ENCODE results near the gene TMEM117. TPM values are rescaled to one million over a fixed set of nuclear protein-coding genes. Genes with fewer than 3 reads are reported as not detected.

TMEM117 gene
- total RNA-seq, 1 experiment from 2014 or later = 7.2 TPM

GRCh38 chr12:43964033-43964432 lies 128.2 kb downstream of the TMEM117 start:
- DNase-seq (ENCODE audit: low spot score) = no peak

GRCh38 chr12:43964961-43965360 lies 129.1 kb downstream of the TMEM117 start:
- peak; percentile 31 for DNase-seq (ENCODE audit: low spot score)

- DNase-seq (ENCODE audit: low spot score) = no peak
Observed at GRCh38 chr12:43965899-43966298, 130.0 kb downstream of the TMEM117 start.

GRCh38 chr12:43968736-43969135 lies 132.9 kb downstream of the TMEM117 start:
- DNase-seq (ENCODE audit: low spot score) = no peak

DNA sequence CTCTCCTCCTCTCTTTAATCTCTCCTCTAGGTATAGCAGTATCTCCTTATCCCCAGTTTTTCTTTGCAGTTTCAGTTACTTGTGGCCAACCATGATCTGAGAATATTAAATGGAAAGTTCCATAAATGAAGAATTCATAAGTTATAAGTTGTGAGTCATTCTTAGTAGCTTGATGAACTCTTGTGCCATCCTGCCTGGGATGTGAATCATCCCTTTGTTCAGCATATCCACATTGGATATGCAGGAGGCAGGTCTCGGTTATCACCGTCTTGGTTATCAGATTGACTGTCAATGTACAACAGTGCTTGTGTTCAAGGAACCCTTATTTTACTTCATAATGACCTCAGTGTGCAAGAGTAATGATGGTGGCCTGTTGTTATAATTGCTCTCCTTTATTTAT lies 134.0 kb downstream of the TMEM117 start:
- DNase-seq (ENCODE audit: low spot score) = no peak

GRCh38 chr12:43973385-43973784 lies 137.5 kb downstream of the TMEM117 start:
- DNase-seq (ENCODE audit: low spot score) = no peak

- DNase-seq (ENCODE audit: low spot score) = no peak
Observed at GRCh38 chr12:43973993-43974392, 138.1 kb downstream of the TMEM117 start.

DNA sequence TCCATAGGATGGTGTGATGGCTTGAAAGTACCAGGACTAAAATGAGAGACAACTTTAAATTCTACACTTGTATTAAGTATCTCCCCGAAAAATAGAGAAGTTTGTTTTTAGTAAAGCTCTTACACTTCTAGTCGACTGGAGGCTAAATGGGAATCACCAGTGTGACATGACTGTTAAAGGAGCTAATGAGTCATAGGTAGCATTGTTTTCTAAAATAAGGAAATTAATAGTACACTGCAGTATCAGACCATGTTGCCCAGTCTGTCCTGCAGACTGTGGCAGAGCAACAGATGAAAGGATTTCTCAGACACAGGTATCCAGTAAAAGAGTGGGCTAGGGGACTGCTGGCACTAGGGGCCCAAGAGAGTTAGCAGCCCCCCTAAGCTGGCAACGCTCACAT lies 140.1 kb downstream of the TMEM117 start:
- no peak for DNase-seq (ENCODE audit: low spot score)

DNA sequence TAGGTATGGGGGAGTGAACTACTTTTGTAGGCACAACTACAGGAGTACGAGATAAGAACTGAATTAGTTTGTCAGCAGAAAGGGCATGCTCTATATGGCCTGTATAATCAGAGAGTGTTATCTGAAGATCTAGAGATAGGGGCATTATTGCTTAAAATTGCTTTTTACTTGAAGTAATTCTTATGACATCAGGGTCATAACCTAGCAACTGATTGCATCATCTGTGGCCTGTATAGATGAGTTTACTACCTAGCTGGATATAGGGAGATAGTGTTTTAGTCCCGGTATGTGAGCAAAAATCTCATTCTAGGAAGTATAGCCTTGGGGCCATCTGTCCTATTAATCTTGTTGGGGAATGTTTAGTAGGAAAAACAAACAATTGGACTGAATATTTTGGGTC lies 142.7 kb downstream of the TMEM117 start:
- DNase-seq (ENCODE audit: low spot score) = no peak

DNA sequence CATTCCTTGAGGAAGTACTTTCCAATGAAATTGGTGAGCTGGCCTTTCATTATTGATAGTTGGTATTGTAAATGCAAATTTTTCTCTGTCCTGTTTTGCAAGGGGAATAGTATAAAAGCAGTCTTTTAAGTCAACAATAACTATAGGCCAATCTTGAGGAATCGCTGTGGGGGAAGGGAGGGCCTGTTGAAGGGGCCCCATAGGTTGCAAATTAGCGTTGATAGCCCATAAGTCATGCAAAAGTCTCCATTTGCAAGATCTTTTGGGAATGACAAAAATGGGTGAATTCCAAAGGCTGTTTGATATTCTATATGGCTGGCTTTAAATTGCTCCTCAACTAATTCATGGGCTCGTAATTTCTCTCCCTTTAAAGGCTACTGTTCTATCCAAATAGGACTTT lies 143.6 kb downstream of the TMEM117 start:
- no peak for DNase-seq (ENCODE audit: low spot score)

- no peak for DNase-seq (ENCODE audit: low spot score)
Observed at GRCh38 chr12:43980627-43981191, 144.8 kb downstream of the TMEM117 start.

DNA sequence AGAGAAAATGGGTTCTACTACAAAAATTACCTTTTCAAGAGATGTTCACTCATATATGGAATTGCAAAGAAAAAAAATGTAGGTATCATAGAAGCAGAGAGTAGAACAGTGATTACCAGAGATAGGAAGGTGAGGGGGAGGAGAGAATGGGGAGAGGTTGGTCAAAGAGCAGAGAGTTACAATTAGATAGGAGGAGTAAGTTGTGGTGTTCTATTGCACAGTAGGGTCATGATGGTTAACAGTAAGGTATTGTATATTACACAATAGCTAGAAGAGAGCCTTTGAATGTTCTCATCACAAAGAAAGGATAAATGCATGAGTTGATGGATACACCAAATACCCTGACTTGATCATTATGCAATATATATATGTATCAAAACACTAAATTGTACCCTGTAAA lies 145.8 kb downstream of the TMEM117 start:
- DNase-seq (ENCODE audit: low spot score) = no peak

- DNase-seq (ENCODE audit: low spot score) = no peak
Observed at GRCh38 chr12:43982544-43982943, 146.7 kb downstream of the TMEM117 start.

- DNase-seq (ENCODE audit: low spot score) = no peak
Observed at GRCh38 chr12:43988838-43989560, 153.1 kb downstream of the TMEM117 start.

GRCh38 chr12:43992856-43993255 lies 157.0 kb downstream of the TMEM117 start:
- DNase-seq (ENCODE audit: low spot score) = no peak

DNA sequence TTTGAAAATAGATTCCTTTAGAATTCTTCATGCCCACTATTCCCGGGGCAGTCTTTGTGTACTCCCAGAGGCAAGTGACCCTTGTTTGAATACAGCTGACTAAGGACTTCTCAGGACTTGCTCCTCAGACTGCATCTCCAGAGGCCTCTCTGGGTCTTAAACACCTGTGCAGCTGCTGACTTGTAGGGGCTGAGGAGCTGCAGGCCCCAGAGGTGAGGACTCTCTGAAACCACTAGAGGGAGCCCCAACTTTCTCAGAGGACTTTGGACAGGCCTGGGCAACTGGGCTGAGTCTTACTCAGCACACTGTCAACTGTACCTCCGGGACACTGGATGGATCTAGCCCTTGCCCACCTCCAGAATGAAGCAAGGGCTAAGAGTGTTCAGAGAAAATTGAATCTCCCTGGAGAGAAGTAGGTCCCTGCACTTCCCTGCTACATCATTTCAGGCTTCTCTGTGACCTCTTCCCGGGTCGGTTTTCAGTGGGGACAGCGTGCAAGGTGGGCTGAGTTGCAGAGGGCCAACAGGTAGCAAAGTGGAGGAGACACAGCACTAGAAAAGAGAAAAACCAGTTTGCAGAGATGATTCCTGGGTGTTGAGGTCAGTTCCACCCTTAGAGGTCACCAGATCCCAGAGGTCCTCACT lies 164.6 kb downstream of the TMEM117 start:
- DNase-seq (ENCODE audit: low spot score) = peak; percentile 46

DNA sequence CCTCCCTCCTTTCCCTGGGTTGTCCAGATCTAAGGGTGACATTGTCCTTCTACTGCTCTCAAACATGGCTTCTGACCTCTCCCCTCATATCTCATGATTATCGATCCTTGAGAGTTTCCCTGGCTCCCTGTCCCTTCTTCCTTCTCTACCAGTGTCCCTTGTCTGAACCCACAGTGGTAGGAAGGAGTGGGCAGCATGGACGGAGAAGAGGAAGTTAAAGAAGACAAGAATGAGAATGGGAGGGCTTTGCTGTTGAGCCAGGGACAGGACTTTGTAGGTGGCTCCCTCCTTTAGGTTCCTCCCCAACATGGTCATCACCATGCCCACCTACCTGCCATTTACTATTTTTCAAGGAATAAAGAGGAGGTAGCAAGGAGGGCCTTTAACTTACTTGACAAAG lies 166.7 kb downstream of the TMEM117 start:
- no peak for DNase-seq (ENCODE audit: low spot score)

DNA sequence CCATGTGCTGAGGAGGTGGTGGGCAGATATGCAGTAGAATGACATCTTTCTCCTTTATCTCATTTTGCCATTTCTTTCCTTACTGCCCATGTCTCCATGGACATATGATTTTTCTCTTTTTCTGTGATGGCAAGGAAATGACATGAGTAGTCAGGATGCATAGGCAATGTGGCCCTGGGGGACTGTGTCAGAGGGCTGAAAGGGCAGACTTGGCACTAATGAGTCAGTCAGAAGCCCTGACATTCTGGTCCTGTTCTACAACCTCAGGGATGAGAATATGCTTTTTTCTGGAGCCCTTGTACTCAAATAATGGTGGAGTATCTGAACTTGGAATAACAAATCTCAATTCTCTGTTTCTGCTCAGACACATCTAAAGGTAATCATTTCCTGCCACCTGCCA lies 167.8 kb downstream of the TMEM117 start:
- no peak for DNase-seq (ENCODE audit: low spot score)

DNA sequence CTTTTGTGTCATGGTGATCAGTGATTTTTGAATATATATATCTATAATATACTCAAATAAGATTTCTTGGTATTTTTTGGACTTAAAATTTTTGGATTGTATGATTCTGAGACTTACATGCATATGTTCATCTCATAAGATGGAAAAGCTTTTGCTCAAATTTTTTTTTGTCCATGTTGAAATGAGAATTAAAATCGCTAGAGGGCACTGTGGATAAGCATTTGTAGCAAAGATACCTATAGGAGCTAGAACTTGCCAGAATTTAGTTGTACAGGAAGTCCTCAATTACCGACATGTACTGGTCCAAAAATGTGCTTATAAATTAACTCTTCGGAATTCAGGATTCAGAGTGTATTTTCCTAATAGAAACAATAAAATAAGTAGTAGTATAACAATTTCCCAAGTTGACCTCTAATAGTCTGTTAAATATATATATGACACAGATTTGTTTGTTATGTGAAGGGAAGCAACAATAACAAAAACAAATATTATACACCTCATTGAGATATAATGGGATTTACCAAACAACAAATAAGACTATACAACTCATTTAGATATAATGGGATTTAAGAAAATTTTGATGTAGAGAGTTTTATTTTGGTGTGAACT lies 179.6 kb downstream of the TMEM117 start:
- DNase-seq (ENCODE audit: low spot score) = peak; percentile 53

DNA sequence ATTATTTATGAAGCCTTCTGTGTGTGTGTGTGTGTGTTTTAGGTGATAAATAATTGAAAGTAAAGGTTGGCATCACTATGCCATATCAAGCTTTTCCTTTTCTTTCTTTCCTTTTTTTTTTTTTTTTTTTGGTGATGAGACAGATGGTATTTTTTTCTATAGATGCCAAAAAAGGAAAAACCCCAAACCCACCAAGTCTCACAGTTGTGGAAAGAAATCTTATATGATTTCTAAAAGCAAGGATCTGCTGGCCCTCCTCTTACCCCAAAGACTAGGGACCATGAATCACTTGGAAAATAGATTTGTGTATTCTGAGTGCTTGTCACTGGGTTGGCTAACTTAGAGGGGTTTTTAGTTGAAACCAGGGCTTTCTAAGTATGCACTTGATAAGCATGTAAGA lies 181.3 kb downstream of the TMEM117 start:
- no peak for DNase-seq (ENCODE audit: low spot score)

DNA sequence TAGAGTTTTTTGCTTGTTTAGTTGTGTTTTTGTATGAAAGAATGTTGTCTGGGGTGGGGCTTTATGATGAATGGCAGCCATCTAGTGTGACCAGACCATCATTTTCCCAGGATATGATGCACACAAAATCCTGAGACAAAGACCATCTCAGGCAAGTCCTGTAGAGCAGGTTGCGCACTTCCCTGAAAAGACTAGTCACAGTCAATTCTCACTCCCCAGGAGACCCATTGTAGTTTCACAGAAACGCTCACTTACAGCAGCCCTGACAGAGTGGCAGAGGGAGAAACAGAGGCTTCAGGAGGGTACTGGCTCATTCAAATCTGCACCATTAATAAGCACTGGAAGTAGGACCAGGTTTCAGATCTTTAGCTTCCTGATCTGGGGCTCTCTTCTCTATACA lies 183.2 kb downstream of the TMEM117 start:
- DNase-seq (ENCODE audit: low spot score) = no peak

DNA sequence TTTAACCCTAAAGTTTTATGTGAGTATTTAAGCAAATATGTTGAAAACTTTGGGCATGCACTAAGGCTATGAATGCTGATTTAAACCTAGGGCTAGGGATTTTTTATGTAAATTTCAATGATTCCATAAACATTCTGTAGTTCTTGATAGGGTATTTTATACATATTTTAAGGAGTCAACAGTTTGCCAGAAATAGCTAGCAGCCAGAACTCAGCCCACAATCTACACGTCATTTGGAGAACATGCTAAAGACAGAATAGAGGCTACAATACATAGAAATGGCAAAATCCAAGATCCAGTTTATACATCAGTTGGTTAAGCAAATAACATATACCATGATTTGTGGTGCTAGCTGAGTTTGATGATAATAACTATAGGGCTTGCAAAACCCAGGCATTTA lies 184.7 kb downstream of the TMEM117 start:
- DNase-seq (ENCODE audit: low spot score) = no peak

DNA sequence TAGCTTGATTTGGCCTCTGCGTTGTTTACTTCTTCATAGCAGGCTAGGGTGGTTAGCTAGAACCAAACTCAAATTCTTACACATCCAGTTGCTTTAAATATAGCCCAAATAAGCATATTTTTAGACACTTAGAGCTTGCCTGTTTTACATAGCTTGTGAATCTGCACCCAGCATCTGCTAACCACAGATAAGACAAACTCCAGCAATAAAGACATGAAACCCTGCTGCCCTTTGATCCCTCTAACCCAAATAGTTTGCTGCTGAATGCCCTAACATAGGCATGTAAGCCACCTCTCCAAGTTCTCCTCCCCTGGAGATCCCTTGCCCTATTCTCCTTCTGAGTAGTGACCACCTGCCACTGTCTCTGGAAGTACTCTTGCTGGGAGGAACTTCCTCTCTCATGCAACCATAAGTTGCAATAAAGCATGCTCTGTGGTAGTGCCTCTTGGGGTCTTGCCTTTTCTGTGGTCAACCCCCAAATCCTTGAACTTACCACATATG lies 185.6 kb downstream of the TMEM117 start:
- no peak for DNase-seq (ENCODE audit: low spot score)

Data from H4 (cell line).